ENCODE measurements around the gene INPP5A.
"Not testable (repeated sequence)": the region's sequence is repeated elsewhere in the genome, so short reads cannot be mapped to it uniquely, and the experiment has no call there.

Gene INPP5A

GRCh38 chr10:132735341-132735775, 197.8 kb downstream of the INPP5A start:
- no peak for DNase-seq (ENCODE audit: low spot score)
- FAIRE-seq, result no peak

GRCh38 chr10:132735923-132736391, 198.4 kb downstream of the INPP5A start:
- DNase-seq (ENCODE audit: low spot score) (no peak), FAIRE-seq (no peak)

GRCh38 chr10:132737390-132738048, 199.9 kb downstream of the INPP5A start:
- DNase-seq (ENCODE audit: low spot score) (no peak), FAIRE-seq (no peak)

GRCh38 chr10:132738454-132739224, 201.1 kb downstream of the INPP5A start:
- DNase-seq (ENCODE audit: low spot score) (no peak), FAIRE-seq (no peak)

GRCh38 chr10:132739225-132739613, 201.6 kb downstream of the INPP5A start:
- no peak for FAIRE-seq
- DNase-seq (ENCODE audit: low spot score), result no peak

DNA sequence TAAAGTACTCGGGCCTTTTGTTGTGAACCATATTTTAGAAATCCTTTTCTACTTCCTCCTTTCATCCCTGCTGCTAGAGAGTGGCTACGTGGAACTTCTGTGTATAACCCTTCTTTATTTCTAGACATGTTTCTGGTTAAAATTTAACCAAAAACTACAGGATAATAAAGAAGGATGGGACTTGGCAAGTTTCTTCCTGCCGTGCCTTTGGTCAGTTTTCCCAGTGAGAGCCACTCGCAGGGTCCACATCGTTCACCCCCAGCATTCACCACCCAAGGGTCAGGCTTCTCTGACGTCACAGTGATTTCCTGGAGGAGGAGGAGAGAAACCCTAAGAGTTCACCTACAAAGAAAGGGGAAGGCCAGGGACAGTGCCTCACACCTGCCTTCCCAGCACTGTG, 203.0 kb downstream of the INPP5A start:
- FAIRE-seq (no peak), DNase-seq (ENCODE audit: low spot score) (no peak)

DNA sequence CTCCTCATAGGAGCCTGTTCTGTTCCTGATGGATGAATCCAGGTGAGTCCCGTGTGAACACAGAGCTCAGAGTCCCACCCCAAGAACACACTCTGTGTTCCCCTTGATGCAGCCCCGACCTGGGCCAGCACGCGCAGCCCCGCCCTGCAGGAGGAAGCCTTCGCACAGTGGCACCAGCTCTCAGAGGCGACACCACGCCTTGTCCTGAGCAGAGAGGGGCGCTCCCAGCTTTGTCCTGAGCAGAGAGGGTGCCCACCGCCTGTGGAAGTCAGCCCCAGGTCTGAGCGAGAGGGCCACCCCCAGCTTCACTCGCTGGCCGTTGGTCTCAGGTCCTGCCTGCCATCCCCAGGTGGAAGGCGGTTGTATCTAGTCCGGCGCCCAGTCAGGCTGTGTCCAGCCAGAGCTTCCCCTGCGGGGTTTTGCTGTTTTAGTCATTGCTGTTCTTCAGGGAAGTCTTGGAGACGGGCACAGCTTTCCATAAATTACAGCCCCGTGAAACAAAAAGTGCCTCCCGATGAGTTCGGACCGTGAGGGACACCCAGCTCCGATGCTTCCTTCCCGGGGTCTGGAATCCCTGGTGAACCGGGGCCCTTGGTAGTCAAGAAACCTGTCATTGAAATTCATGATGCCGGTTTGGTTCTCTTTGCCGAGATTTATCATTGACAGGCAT, 204.7 kb downstream of the INPP5A start:
- no peak for FAIRE-seq
- no peak for DNase-seq (ENCODE audit: low spot score)

- no peak for FAIRE-seq
Observed at GRCh38 chr10:132742837-132743194, 205.2 kb downstream of the INPP5A start.

GRCh38 chr10:132743196-132743924, 205.8 kb downstream of the INPP5A start:
- not testable (repeated sequence) for DNase-seq (ENCODE audit: low spot score); FAIRE-seq

More at GRCh38 chr10:132742837-132743194, 205.2 kb downstream of the INPP5A start:
- DNase-seq (ENCODE audit: low spot score), result no peak

DNA sequence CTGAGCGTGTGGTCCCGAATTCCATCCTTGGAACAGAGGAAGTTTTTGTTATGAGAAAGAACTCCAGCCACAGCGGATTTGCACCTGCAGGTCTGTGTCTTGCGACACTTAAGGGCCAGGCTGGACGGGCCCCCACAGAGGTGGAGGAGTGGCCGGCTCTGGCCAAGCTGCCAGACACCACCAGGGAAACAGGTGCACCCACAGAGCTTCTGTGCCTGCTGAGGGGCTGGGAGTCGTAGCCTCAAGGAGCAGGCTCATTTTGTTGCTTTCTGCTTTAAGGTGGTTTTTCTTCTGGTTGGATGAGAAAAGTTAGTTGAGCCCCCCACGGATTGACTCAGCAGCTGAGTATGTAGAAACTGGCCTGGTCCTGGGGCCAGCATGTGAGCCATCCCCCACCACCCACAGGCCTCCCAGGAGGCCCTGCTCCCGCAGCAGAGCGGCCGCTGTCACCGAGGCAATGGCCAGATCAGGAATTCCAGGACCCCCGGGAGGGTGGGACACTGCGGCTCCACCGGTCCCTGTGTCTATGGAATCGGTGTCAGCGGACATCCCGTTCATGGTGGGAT, 206.4 kb downstream of the INPP5A start:
- FAIRE-seq, result no peak
- no peak for DNase-seq (ENCODE audit: low spot score)

DNA sequence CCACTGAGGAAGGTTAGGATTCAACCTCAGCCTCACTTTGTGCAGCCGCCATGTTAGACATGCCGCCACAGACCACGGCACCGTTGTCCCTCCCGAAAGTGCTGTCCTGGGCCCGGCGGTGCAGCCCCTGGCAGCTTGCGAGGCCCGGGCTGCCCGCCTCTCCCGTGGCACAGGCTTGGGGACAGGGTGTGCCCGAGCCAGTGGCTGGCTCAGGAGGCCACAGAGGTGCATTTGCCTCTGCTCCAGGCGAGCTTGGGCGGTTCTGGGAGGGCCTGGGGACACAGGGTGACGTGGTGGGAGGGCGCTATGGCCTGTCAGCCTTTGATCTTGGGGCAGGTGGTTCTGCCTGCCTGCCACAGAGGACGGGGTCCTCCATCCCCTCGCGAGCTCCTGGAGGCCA, 207.3 kb downstream of the INPP5A start:
- no peak for DNase-seq (ENCODE audit: low spot score)
- FAIRE-seq, result no peak

GRCh38 chr10:132745511-132745910, 207.9 kb downstream of the INPP5A start:
- FAIRE-seq (no peak), DNase-seq (ENCODE audit: low spot score) (no peak)

DNA sequence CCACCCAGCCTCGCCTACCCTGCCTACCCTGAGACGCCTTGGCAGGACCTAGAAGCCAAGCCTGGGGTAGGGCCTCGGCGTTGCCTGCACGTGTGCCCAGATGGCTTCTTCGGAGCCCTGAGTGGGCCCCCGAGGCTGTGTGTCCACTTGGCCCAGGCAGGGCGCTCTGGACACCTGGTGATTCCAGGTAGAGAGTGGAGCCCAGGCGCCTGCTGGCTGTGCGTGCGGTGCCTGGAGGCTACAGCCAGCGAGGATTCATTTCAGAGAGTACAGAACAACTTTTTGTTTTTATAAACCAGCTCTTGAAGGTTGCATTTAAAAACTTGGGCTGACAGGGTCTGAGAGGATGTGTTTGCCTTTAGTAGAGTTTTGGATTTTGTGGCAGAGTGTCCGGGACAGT, 208.4 kb downstream of the INPP5A start:
- DNase-seq (ENCODE audit: low spot score), result no peak
- FAIRE-seq, result no peak

DNA sequence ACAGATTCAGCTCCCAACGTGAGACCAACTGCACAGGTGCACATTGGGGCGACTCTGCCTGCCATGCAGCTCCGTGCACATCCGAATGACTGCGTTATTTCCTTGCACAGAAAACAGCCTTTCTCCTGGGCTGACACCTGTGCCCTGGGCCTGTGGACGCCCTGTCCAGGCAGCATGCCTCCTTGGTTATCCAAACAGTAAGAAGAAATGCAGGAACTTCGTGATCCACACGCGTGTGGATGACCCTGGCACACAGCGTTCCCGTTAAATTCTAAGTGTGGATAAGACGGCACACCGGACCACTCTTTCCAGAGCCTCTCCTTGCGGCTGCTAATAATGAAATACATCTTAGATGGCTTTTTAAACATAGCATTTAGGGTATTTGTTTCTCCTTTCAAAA, 208.8 kb downstream of the INPP5A start:
- DNase-seq (ENCODE audit: low spot score) (no peak), FAIRE-seq (no peak)

DNA sequence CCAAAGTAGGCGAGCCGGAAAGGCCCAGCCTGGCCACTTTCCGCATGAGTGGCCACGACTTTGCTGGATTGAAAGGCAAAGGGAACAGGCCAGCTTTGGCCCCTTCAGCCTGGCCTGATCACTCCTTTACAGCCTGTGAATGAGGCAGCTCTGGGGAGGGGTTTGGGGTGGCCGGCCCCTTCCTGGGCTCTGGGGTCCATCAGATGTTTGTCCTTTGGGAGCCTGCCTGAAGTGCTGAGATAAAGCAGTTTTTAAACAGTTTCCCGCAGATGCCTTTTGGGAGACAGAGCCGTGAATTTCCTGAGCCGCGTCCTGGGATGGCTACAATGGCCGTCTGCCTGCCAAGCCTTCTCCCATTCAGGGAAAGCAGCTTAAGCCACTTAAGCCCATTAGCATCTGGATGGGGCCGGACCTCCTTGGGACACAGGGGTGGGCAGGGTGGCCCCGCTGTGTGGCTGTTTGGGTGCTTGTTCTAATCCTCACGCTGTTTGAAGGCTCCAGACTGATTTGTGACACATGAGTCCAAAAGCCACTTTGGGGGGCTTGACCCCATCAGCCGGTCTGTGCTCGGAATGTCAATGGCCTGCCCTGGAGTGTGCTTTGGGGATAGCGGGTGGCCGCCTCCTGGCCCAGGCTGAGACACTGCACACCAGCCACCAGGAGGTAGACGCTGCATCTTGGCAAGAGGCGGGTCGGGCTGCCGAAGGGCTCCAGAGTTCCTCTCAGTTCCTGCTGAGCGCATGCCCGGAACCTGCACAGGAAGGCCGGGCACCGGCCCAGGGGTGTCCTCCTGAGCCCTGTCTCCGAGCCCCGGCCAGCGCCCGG, 209.4 kb downstream of the INPP5A start:
- FAIRE-seq, result no peak
- no peak for DNase-seq (ENCODE audit: low spot score)

DNA sequence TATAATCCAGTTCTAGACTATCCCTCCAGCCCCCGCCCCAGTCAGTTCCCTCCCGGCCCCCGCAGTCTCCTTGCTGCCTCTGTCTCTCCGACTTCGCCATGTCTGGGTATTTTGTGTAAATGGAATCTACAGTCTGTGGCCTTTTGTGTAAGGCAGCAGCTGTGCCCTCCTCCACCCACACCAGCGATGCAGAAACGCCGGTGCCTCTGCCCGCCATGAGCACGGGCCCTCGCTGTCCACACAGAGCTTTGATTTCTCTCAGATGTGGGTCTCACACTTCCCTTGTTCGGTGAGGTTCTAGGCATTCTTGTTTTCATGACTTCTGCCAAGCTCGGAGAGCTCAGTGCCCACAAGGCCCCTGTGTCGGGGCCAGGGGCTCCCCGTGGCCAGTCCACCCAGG, 210.5 kb downstream of the INPP5A start:
- FAIRE-seq, result no peak
- DNase-seq (ENCODE audit: low spot score), result no peak

GRCh38 chr10:132748545-132749370, 211.2 kb downstream of the INPP5A start:
- DNase-seq (ENCODE audit: low spot score) (no peak), FAIRE-seq (no peak)

DNA sequence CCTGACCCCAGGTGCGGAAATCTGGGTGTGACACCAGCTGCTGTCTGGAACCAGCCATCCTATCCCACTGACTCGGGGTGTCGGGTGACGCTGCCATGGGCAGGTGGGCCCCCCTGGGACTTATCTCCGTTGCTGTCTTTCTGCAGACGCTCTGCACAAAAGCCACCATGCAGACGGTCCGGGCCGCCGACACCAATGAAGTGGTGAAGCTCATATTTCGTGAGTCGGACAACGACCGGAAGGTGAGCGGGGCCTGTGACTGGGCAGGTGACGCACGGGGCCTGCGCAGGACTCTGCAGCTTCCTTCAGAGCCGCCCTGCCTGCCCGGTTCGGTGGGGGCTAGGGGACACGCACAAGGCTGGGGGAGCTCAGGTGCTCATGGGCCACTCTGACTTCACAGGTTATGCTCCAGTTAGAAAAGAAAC, 211.8 kb downstream of the INPP5A start:
- FAIRE-seq, result no peak
- no peak for DNase-seq (ENCODE audit: low spot score)

- no peak for FAIRE-seq
- no peak for DNase-seq (ENCODE audit: low spot score)
Observed at GRCh38 chr10:132750936-132751335, 213.3 kb downstream of the INPP5A start.

DNA sequence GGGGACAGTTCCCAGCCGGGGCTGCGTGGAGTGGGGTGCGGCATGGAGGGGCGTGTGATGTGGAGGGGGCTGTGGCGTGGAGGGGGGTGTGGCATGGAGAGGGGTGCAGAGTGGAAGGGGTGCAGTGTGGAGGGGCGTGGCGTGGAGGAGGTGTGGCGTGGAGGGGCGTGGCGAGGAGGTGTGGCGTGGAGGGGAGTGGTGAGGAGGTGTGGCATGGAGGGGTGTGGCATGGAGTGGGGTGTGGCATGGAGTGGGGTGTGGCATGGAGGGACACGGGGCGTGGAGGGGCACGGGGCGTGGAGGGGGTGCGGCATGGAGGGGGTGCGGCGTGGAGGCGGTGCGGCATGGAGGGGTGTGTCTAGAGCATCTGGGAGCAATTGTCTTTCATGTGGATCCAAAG, 214.8 kb downstream of the INPP5A start:
- no peak for FAIRE-seq
- DNase-seq (ENCODE audit: low spot score), result no peak
